ENCODE results near the gene MRPS11.
"Not testable (repeated sequence)": the region's sequence is repeated elsewhere in the genome, so short reads cannot be mapped to it uniquely, and the experiment has no call there.

The MRPS11 gene

DNA sequence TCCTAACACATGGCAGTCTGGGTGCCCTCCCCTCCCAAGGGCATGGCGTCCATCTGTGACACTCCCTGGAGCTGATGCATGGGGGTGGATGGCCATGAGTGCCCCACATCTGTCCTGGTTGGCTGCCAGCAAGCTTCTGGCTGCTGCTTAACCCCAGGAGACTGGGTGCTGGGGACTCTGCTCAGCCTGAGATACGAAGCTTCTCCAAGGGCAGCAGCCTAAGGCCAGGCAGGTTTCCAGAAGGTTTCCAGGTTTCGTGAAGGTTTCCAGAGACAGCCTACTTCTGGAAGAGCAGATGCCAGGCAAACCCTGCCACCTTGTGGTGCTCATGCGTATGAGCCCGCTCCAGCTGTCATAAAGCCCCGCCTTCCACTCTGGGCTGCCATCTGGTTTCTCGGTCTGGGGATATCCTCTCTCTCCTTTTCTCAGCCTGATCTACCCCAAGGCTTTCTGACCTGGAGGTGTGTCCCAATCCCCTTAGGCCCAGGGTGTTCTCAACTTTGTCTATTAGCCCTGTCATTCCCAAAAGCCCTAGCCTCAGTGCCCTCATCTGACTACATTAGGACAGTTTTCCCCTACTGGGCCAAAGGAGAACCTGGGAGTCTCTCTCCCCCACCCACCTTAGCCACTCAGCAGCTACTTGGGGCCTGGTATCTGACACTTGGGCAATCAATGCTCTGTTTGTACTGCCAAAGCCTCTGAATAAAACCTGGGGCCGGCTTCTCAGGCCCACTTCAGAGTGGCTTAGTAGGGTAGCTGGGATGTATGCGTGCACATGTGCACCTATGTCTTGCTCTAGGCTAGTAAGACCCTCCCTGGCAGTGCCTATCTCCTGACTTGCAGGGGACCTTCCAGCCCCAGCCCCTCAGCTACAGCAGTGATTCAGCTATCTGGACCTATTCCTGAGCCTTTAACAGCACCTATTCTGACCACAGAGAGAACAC is 12.4 kb upstream of the MRPS11 start:
- no peak for DNase-seq (ENCODE audit: low read depth in 1 of 2, low spot score in 1 of 2)

DNA sequence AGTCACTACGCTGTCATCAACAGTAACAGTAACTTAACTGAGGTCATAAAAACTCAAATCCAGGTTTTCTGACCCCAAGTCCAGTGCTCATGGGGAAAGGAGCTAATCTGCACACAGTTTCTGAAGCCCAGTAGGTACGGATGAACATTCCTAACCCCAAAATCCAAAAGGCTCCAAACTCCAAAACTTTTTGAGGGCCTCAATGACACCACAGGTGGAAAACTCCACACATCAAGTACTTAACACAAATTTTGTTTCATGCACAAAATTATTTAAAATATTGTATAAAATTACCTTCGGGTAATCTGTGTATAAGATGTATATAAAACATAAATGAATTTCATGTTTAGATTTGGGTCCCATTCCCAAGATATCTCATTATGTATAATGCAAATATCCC is 10.8 kb upstream of the MRPS11 start:
- no peak for DNase-seq (ENCODE audit: low read depth in 1 of 2, low spot score in 1 of 2)

DNA sequence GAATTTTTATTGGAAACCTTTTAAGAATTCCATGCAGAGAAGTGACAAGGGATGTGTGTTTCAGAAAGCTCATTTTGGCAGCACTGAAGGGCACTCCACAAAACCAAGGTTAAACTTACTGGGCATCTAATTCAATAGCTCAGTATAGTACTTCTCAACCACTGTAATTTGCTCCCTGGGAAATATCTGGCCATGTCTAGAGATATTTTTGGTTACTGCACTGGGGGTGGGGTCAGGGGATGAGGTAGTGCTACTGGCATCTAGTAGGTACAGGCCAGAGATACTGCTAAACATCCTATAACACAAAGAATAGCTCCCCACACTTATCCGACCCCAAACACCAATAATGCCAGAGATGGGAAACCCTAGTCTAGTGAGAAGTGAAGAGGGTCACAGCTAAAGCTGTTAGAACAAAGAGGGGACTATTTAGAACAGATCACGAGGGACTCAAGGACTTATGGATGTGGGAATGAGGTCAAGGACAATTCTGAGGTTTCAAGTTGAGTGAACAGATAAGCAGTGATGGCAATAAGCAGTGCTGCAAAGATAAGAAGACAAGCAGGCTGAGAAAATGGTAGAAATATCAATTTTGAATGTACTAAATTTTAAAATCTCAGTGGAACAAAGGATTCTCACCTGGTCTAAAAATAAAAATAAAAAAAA is 3.5 kb upstream of the MRPS11 start:
- DNase-seq (ENCODE audit: low read depth in 1 of 2, low spot score in 1 of 2), result no peak

DNA sequence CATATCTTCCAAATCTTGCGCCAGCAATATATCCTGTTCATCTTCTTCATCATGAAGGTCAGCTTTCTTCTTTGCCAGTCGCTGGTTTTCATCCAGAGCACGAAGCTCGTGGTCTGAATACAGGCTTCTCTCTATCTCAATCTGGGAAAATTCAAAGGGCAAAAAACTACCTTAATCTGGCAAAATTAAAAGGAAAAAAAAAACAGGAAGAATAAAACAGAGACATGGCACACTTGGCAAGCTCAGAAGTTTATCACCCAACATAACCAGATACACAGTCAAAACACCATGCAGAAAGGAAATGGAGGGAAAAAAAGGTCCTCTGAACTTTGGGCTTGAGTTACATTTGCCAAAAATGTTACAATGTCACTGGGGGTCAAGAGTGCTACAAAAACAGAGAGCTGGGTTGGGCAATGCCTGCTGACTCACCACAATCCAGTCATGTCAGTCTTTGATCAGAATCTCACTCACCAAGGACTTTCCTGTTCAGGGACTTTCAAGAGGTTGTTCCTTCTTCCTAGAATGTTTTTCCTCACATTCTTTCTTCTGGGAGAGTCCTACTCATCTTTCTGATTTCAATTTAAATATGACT is 1.8 kb upstream of the MRPS11 start:
- no peak for DNase-seq (ENCODE audit: low read depth in 1 of 2, low spot score in 1 of 2)

DNA sequence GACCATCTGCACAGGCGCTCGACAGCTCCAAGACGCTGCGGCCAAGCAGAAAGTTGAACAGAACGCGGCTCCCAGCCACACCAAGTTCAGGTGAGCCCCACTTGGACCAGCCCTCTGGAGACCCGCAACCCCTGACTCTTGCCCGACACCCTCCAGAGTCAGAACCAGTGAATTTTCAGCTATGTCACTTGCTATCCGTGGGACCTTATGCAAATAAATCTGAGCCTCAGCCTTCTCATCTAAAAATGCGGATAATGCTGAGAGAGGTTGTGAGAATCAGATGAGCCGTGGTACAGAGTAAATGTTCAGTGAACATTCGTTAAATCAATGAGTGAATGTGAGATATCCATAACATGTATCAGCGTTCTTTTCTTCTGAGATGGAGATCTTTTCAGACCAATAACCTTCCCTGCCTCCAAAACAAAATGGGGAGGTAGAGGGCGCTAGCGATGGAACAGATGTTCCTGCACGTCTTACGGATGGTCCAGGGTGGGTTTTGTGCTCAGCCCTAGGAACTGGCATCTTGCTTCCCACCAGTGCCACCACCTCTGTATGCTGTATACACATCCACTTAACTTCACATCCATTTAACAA is 524 bp downstream of the MRPS11 start:
- DNase-seq (ENCODE audit: low read depth in 1 of 2, low spot score in 1 of 2), result no peak

DNA sequence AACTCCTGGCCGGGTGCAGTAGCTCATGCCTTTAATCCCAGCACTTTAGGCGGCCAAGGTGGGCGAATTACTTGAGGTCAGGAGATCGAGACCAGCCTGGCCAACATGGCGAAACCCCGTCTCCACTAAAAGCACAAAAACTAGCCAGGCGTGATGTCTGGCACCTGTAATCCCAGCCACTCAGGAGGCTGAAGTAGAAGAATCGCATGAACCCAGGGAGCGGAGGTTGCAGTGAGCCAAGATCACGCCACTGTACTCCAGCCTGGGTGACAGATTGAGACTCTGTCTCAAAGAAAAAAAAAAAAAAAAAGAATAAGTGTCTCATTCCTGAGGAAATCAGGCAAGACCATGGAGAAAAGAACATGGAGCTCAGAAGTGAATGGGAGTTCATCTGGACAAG is 1.2 kb downstream of the MRPS11 start:
- not testable (repeated sequence) for DNase-seq (ENCODE audit: low read depth in 1 of 2, low spot score in 1 of 2)

DNA sequence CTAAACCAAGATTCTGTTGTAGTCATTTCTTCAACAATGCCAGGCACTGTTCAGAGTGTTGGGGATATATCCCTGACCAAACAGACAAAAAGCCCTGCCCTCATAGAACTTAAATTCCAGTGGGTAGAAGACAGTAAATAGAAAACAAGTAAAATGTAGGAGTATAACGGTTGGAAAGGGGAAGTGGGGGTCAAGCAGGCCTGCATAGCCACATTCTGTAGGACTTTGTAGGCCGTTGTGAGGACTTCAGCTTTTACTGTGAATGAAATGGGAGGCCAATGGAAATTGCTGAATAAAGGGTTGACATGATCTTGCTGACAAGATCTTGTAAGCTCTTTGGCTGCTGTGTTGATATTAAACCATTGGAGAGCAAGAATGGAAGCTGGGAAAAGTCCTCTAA is 1.8 kb downstream of the MRPS11 start:
- DNase-seq (ENCODE audit: low read depth in 1 of 2, low spot score in 1 of 2), result no peak

DNA sequence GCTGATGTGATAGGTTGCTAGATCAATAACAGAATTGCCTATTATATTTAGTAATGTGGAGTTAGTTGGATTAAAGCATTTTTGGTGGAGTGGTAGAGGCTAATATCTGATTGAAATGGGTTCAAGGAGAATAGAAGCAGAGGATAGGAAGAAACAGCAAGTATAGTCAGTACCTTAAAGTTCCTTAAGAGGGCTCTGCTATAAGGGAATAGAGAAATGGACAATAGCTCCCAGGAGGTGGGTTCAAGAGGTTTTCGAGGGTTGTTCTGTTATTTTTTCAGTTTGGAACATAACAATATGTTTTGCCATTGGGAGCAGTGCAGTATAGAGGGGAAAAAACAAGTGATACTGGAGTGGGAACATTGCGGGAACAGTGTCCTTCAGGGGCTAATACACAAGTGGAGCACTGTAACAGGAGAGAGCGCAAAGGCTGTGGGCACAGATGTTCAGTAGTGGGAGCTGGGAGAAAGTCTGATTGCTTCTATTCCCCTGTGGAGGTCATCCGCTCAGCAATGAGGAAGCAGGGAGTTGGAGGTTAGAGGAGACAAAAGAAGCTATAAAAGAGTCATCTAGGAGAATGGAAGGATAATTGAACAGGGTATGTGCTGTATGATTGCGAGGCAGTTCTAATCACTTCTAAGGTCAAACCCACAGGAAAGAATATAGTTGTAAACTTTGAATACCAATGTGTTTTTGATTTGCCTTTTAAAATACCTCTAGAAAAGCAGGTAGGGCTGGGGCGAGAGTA is 3.3 kb downstream of the MRPS11 start:
- DNase-seq (ENCODE audit: low read depth in 1 of 2, low spot score in 1 of 2), result no peak

DNA sequence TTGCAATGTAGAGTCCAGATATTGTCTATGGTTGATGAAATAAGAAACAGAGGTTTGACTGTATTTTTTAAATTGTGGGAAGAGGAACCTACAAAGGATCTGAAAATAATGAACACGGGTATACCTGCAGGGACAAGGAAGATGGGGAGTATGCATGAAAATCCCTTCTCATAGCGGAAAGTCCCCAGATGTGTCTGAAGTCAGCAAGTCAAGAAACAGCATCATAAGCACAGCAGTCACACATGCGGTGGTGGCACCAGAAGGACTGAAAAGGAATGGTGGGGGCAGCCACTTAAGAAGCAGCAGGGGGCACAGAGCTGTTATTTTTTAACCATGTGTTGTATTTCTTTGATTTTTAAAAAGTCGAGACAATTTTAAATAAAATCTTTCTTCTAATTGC is 4.7 kb downstream of the MRPS11 start:
- DNase-seq (ENCODE audit: low read depth in 1 of 2, low spot score in 1 of 2), result no peak

DNA sequence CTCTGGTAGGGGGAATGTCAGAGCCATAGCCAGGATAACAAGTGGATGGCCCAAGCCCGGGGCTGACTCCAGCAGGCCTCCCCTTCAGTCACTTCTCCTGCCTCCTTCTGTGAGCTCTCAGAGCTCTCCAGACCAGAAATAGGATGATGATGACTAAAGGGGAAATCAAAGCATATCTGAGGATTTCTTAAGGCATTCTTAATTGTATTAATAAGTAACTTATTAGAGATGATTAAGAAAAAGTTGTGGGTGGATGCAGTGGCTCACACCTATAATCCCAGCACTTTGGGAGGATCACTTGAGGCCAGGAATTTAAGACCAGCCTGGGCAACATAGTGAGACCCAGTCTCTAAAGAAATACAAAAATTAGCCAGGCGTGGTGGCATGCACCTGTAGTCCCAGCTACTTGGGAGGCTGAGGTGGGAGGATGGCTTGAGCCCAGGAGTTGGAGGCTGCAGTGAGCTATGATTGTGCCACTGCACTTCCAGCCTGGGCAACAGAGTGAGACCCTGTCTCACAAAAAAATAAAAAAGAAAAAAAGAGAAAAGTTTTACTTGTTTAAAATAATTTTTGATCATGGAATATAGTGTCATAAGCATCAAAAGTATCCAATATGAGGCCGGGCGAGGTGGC is 6.3 kb downstream of the MRPS11 start:
- DNase-seq (ENCODE audit: low read depth in 1 of 2, low spot score in 1 of 2), result not testable (repeated sequence)

DNA sequence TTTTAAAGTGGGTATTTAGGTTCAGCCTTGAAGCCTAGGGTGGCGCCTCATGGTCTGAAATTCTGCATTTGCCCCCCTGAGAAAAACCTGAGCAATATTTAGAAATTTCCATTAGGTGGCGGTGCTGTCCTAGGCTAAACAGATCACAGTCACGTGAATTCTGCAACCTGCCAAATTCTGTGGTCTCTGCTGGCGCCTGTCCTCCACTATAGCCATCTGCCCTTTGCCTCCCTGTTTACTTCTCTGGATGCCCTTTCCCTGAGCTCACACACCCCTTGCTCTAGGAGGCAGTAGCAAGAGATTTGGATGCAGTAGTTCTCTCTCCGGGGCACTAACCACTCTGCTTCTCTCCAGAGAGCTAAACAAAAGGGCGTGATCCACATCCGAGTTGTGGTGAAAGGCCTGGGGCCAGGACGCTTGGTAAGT is 9.1 kb downstream of the MRPS11 start:
- DNase-seq (ENCODE audit: low read depth in 1 of 2, low spot score in 1 of 2), result no peak

DNA sequence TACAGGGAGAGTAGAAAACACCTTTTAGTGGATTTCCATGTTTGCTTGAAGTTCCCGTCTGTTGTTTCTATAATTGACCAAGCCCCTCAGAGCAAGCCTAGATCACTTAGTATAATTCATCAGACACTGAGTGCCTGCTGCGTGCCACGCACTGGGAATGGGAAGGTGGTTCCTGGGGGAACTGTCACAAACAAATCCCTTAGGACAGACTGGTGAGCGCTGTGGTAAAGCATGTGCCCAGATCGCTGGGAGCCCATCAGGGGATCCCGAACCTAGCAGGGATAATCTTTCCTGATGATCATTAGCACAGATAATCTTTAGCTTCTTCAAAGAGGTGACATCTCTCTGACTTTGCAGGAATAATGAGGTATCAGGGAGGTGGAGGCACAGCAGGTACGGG is 9.6 kb downstream of the MRPS11 start:
- DNase-seq (ENCODE audit: low read depth in 1 of 2, low spot score in 1 of 2), result no peak

DNA sequence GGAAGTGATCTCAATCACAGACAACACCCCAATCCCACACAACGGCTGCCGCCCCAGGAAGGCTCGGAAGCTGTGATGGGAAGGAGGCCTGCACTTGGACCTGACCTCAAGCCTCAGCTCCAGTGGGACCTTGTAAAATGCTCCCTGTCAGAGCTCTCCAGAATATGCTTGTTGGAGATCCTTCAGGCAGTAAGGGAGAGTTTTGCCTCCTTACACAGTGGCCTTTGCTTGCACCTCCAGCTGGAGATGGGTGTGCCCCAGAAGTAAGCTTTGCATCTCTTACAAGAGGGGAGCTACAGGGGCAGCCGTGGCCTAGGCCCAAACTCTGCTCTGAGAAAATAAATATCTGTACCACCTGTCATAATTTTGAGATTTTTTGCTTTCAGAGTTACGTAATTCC is 10.4 kb downstream of the MRPS11 start:
- no peak for DNase-seq (ENCODE audit: low read depth in 1 of 2, low spot score in 1 of 2)

DNA sequence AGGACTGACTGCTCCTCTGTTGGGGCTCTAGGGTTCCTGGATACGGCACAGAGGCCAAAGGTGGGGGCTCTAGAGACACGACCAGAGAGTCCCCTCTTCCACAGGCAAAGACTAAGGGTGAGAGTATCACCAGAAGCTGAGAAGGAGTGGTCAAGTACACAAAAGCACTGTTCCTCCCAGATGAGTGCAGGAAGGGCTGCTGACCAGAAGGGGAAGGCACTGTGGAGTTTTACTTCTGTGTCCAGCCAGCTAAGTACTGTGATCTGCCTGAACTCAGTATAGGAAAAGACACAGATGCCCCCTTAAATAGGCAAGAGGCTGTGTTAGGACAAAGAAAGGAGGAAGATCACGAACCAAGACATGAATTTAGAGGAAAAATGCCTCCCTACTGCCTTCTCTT is 11.7 kb downstream of the MRPS11 start:
- DNase-seq (ENCODE audit: low read depth in 1 of 2, low spot score in 1 of 2), result no peak

DNA sequence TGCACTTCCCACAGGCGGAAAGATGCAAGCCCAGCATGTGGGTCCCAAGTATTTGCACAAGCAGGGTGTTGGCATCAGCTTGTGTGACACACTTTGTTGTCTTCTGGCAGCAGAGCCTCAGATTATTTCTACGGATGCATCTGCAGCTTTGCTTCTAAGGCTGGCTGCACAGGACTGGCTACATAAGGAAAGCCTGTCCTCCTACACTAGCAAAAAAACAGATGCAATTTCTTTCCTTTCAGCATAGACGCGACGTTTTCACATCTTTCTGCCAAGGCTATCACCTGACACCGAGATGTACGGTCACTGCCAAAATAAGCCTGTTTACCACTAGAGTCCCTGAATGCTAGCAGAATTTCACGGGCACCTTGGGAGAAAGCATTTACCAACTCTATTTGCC is 13.5 kb downstream of the MRPS11 start:
- no peak for DNase-seq (ENCODE audit: low read depth in 1 of 2, low spot score in 1 of 2)

DNA sequence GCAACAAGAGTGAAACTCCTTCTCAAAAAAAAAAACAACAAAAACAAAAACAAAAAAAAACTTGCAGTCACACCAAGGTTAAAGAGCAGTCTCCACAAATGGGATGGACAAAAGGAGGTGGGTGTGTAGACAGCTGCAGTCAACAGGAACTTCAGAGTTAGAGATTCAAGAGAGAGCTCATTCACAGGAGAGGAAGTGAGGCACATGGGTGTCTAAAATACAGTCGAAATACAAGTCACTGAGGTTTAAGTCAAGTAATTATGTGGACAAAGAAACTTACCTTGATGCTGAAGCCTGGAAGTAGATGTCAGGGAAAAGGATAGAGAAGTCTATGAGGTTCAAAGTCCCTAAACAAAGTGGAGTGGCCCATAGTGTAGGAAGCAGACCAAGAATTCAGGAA is 14.8 kb downstream of the MRPS11 start:
- DNase-seq (ENCODE audit: low read depth in 1 of 2, low spot score in 1 of 2), result no peak

DNA sequence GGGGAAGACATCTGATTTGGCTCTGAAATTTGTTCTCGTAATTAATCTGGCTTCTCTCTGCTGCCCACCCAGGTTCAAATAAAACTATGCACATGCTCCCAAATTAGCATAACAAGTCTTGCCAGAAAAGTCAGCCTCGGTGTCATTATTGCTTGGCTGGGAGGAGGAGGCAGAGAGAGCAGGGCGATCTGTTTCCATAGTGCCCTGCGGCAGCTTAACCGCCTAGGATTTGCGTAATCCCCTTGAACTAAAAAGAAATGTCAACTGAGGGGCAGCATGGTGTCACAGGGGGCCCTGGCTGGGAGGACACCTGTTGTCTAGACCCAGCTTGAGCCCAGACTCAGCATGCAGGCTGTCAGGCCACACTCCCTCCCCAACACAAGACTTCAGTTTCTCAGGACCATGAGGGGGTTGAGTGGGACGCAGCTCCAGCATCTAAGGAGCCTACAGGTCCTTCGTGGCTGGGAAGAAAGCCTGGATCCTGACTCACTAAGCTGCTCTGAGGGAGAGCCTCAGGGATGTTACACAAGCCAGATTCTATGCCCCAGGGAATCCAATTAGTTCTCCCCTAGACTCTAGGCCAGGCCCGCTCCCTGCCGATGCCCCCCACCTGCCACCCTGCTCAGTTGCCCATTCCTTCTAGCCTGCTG is 17.3 kb downstream of the MRPS11 start:
- no peak for DNase-seq (ENCODE audit: low read depth in 1 of 2, low spot score in 1 of 2)

DNA sequence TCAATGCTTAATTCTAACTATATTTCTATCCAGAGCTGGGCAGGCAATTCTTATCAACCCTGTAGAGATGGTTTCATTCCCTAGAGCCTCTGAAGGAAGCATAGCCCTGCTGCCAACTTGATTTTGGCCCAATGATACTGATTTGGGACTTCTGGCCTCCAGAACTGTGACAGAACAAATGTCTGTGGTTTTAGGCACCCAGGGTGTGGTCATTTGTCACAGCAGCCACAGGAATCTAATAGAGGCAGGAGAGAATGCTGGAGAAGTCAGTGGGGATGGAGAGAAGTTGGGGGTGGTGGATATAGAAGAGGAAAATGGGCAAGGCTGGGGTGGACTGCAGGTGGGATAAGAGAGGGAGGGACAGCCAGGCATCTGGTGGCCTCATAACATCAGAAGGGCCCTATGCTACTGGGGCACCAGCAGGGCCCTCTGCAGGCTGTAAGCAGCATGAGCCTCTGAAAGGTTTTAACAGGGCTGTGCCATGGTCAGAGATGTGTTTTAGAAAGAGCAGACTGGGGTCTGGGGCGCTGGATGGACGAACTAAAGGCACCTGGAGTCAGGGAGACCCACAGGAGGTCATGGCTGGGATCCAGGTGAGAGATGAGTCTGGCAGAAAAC is 19.8 kb downstream of the MRPS11 start:
- DNase-seq (ENCODE audit: low read depth in 1 of 2, low spot score in 1 of 2), result no peak

DNA sequence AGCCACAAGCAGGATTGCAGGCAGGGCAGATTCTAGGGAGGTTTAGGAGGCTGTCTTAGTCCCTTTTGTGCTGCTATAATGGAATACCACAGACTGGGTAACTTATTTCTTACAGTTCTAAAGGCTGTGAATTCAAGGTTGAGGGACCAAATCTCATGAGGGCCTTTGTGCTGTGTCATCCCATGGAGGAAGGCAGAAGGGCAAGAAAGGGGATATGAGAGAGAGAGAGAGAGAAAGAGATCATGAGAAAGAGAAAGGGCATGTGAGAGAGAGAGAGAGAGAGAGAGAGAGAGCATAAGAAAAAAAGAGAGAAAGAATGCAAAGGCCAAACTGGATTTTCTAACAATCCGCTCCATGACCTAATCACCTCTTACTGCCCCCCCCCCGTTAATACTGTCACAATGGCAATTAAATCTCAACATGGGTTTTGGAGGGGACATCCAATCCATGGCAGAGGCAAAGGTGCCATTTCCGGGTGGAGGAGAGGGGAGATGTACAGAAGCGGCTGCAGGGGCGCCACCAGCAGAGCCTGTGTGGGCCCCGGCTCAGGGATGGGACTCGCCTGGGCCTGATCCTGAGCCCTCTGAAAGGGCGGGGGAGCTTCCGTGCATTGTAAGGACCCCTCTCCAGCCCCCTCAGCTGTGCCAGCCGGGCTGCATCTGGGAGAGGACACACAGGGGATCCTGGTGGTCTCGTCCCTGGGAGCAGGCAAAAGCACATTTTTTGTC is 20.5 kb downstream of the MRPS11 start:
- DNase-seq (ENCODE audit: low read depth in 1 of 2, low spot score in 1 of 2), result no peak
